WTC11 (cell line): ENCODE results near the gene PCSK9. TPM values are rescaled to one million over a fixed set of nuclear protein-coding genes. Genes with fewer than 3 reads are reported as not detected.
"Not testable (repeated sequence)": the region's sequence is repeated elsewhere in the genome, so short reads cannot be mapped to it uniquely, and the experiment has no call there.

ENCODE experiments used
- ATAC-seq: fragments of 200-7000 bp; cut with Tn5 transposase; 2 replicates; pipeline ENCODE4 v1.10.0; 2021; ENCODE audit warnings: mild to moderate bottlenecking, moderate library complexity
- CTCF ChIA-PET: fragments of 300-600 bp; sonication (Branson Sonifier 250); formaldehyde crosslinking; loops from one replicate; lab custom pipeline; 2021; ENCODE audit warnings: antibody characterized with exemption; lab: Charles Lee
- POLR2A ChIA-PET: fragments of 350-600 bp; sonication (Branson Sonifier 250); formaldehyde crosslinking; loops from one replicate; lab custom pipeline; 2021; ENCODE audit warnings: antibody characterized with exemption; lab: Charles Lee
- DNase-seq: peaks from one replicate; pipeline ENCODE4 v3.0.0; 2021; ENCODE audit warnings: low spot score
- H3K27ac Mint-ChIP-seq: 2 replicates; pipeline ENCODE4 v1.8.0; 2021; ENCODE audit warnings: mixed read lengths
- H3K27me3 Mint-ChIP-seq: 2 replicates; pipeline ENCODE4 v1.8.0; 2021; ENCODE audit warnings: low read depth, mild to moderate bottlenecking, moderate library complexity, mixed read lengths
- H3K36me3 Mint-ChIP-seq: 2 replicates; pipeline ENCODE4 v1.8.0; 2021; ENCODE audit warnings: mixed read lengths
- H3K4me1 Mint-ChIP-seq: 2 replicates; pipeline ENCODE4 v1.8.0; 2022; ENCODE audit warnings: mixed read lengths
- H3K4me3 Mint-ChIP-seq: 2 replicates; pipeline ENCODE4 v1.8.0; 2021; ENCODE audit warnings: mild to moderate bottlenecking, moderate library complexity, mixed read lengths
- H3K9me3 Mint-ChIP-seq: 2 replicates; pipeline ENCODE4 v1.8.0; 2021; ENCODE audit warnings: mixed read lengths
- CBFB ChIP-seq: sonication (generic); formaldehyde crosslinking; IDR thresholded peaks from 2 replicates; pipeline ENCODE4 v1.8.1; 2022; ENCODE audit warnings: mild to moderate bottlenecking, low read depth, missing genetic modification reagents
- HMGA2 ChIP-seq: fragments of 250-450 bp; sonication (Bioruptor Pico); IDR thresholded peaks from 2 replicates; pipeline ENCODE4 v1.4.0; 2021; ENCODE audit warnings: mild to moderate bottlenecking, moderate library complexity
- PREB ChIP-seq: sonication (generic); formaldehyde crosslinking; IDR thresholded peaks from 2 replicates; pipeline ENCODE4 v1.8.1; 2022; ENCODE audit warnings: mild to moderate bottlenecking, missing genetic modification reagents, moderate library complexity, borderline replicate concordance
- SMAD3 ChIP-seq: sonication (generic); formaldehyde crosslinking; IDR thresholded peaks from 2 replicates; pipeline ENCODE4 v1.8.0; 2022; ENCODE audit warnings: missing genetic modification reagents, mild to moderate bottlenecking, borderline replicate concordance
- ZNF317 ChIP-seq: sonication (generic); formaldehyde crosslinking; IDR thresholded peaks from 2 replicates; pipeline ENCODE4 v1.8.1; 2023; ENCODE audit warnings: low read depth, mild to moderate bottlenecking, moderate library complexity, missing genetic modification reagents, borderline replicate concordance
- ZNF423 ChIP-seq: fragments of 250-450 bp; sonication (Bioruptor Pico); IDR thresholded peaks from 2 replicates; pipeline ENCODE4 v2.1.2; 2022; ENCODE audit warnings: mild to moderate bottlenecking, moderate library complexity
- total RNA-seq: library from RNA; stranded (reverse); gene quantifications from 3 replicates; pipeline ENCODE4 v1.2.3, GENCODE V29; 2021

PCSK9 gene
- total RNA-seq, 1 experiment from 2014 or later: 73.2 TPM

DNA sequence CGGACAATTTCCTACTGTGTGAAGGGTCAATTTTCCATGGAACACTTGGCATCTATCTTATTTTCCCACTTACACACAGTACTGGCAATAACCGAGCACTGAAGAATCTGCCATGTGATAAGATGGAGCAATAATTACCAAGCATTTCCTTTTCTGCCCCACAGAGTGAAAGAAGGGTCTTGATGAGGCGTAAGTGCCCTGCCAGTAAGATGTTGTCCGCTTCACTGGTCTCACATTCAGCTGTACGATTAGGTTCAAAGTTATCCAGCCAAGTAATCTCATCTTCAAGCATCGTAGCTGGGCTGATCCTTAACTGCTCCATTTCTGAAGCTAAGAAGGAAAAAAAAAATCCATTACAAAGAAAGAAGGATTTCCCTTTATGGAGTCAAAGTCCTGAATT lies 67.8 kb downstream of the PCSK9 start (continued):
- TF ChIP-seq ZNF317 (no peak), SMAD3 (no peak), CBFB (no peak), HMGA2 (CRISPR knock-in tag) (no peak), PREB (no peak), ZNF423 (CRISPR knock-in tag) (no peak)

DNA sequence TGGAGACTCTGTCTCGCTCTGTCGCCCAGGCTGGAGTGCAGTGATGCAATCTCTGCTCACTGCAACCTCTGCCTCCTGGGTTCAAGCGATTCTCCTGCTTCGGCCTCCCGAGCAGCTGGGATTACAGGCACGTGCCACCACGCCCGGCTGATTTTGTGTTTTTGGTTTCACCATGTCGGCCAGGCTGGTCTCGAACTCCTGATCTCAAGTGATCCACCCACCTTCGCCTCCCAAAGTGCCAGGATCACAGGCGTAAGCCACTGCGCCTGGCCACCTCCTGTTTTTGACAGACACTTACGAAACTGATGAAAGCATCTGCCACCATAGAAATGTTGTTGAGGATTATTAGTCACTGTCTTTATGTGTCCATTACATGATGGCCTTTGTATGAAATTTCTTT lies 69.7 kb downstream of the PCSK9 start:
- peaks cover 67% of the 10 kb centered on the region for H3K36me3 Mint-ChIP-seq
- ATAC-seq, H3K27ac Mint-ChIP-seq, POLR2A ChIA-PET, H3K4me3 Mint-ChIP-seq, DNase-seq, H3K4me1 Mint-ChIP-seq, CTCF ChIA-PET, H3K27me3 Mint-ChIP-seq: not testable (repeated sequence)
- H3K9me3 Mint-ChIP-seq: peaks cover 14% of the 10 kb centered on the region

Other genes with a start within 250 kb of the PCSK9 start
- gene TTC22, start 238.2 kb upstream of the PCSK9 start, total RNA-seq: 0.63 to 0.99 TPM (median 0.69 TPM) in 3 replicates
- 300 to 337 TPM (median 336 TPM) in 3 replicates for gene DHCR24, start 152.4 kb upstream of the PCSK9 start, total RNA-seq
- gene TMEM61, start 58.9 kb upstream of the PCSK9 start, total RNA-seq: 0.41 to 0.74 TPM (median 0.44 TPM) in 3 replicates
- 0.30 to 0.42 TPM (median 0.37 TPM) in 3 replicates for gene BSND, start 40.6 kb upstream of the PCSK9 start, total RNA-seq
- gene USP24, start 175.8 kb downstream of the PCSK9 start, total RNA-seq: 35.4 to 40.9 TPM (median 37.2 TPM) in 3 replicates